OCI-LY1 (cell line): ENCODE measurements around the gene ZHX3.
A peak's percentile ranks its signal among the peaks of the same experiment; 100 is the strongest.

Experiments used
- H2AFZ ChIP-seq: fragments of 200-600 bp; sonication (generic), shearing (Covaris generic); 2 replicates; pipeline ENCODE4 v1.6.0; 2014; ENCODE audit warnings: antibody characterized with exemption, mild to moderate bottlenecking, low read length
- H3F3A ChIP-seq: fragments of 200-600 bp; sonication (generic), shearing (Covaris generic); 2 replicates; pipeline ENCODE4 v1.6.0; 2014; ENCODE audit warnings: mild to moderate bottlenecking, antibody characterized with exemption, low read length, moderate library complexity; ENCODE audit not compliant: insufficient read depth
- H3K27ac ChIP-seq: fragments of 200-600 bp; sonication (generic); 2 replicates; pipeline ENCODE4 v1.5.1; 2014; ENCODE audit warnings: low read length, mixed run types, mild to moderate bottlenecking, low read depth; ENCODE audit not compliant: poor library complexity, severe bottlenecking
- H3K27me3 ChIP-seq: fragments of 200-600 bp; sonication (generic); 2 replicates; pipeline ENCODE4 v1.6.0; 2014; ENCODE audit warnings: antibody characterized with exemption, mild to moderate bottlenecking, low read length, moderate library complexity; ENCODE audit not compliant: insufficient read depth
- H3K36me3 ChIP-seq: fragments of 200-600 bp; sonication (generic); 2 replicates; pipeline ENCODE4 v1.6.1; 2014; ENCODE audit warnings: mild to moderate bottlenecking, antibody characterized with exemption, low read length, moderate library complexity, mixed read lengths; ENCODE audit not compliant: insufficient read depth
- H3K4me1 ChIP-seq: fragments of 200-600 bp; sonication (generic); 2 replicates; pipeline ENCODE4 v1.5.1; 2014; ENCODE audit warnings: mild to moderate bottlenecking, low read length, moderate library complexity; ENCODE audit not compliant: insufficient read depth, severe bottlenecking
- H3K4me2 ChIP-seq: fragments of 200-600 bp; sonication (generic), shearing (Covaris generic); 2 replicates; pipeline ENCODE4 v1.6.1; 2014; ENCODE audit warnings: low read length
- H3K4me3 ChIP-seq: fragments of 200-600 bp; sonication (generic); 2 replicates; pipeline ENCODE4 v1.5.1; 2014; ENCODE audit warnings: low read length, low read depth, mild to moderate bottlenecking, mixed read lengths; ENCODE audit not compliant: poor library complexity, severe bottlenecking
- H3K79me2 ChIP-seq: fragments of 200-600 bp; shearing (Covaris generic); 2 replicates; pipeline ENCODE4 v1.6.1; 2016; ENCODE audit warnings: mixed run types, low read length, mixed read lengths; ENCODE audit not compliant: insufficient read depth
- H3K9ac ChIP-seq: fragments of 200-600 bp; sonication (generic), shearing (Covaris generic); 2 replicates; pipeline ENCODE4 v1.6.1; 2014; ENCODE audit warnings: mild to moderate bottlenecking, low read length, mixed read lengths
- H3K9me2 ChIP-seq: fragments of 200-600 bp; sonication (generic), shearing (Covaris generic); 2 replicates; pipeline ENCODE4 v1.6.1; 2014; ENCODE audit warnings: low read depth, mild to moderate bottlenecking, low read length, mixed read lengths
- H3K9me3 ChIP-seq: fragments of 200-600 bp; shearing (Covaris generic); 2 replicates; pipeline ENCODE4 v1.6.1; 2014; ENCODE audit warnings: low read length, mixed read lengths
- H4K20me1 ChIP-seq: fragments of 200-600 bp; sonication (generic), shearing (Covaris generic); 2 replicates; pipeline ENCODE4 v1.6.0; 2016; ENCODE audit warnings: mild to moderate bottlenecking, low read length; ENCODE audit not compliant: insufficient read depth
- EZH2 ChIP-seq: fragments of 200-600 bp; sonication (generic), shearing (Covaris generic); IDR thresholded peaks from 2 replicates; pipeline ENCODE4 v1.8.0; 2017; ENCODE audit warnings: borderline replicate concordance, mixed run types, mild to moderate bottlenecking, antibody characterized with exemption, low read length, moderate library complexity, mixed read lengths
- TF ChIP-seq, protein P1 (sequence below): fragments of 200-600 bp; sonication (generic), shearing (Covaris generic); IDR thresholded peaks from 2 replicates; pipeline ENCODE4 v1.5.1; 2017; ENCODE audit warnings: mild to moderate bottlenecking, antibody characterized with exemption, low read length, moderate library complexity, mixed read lengths

Gene ZHX3

DNA sequence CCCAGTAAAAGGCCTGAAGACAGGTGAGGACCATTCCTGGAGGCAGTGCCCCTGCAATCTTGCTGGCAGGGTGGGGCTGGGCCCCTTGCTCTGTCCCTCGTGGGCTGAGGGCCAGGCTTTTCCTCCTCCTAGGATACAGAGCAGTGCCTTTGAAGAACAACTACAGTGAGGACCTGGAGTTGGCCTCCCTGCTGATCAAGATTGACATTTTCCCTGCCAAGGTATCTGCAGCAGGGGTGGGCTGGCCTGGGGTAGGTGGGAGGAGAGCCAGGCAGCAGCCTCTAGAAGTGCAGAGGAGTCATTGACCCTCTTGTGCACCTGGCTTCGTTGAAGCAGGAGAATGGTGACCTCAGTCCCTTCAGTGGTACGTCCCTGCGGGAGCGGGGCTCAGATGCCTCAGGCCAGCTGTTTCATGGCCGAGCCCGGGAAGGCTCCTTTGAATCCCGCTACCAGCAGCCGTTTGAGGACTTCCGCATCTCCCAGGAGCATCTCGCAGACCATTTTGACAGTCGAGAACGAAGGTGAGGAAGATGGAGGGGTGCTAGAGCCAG lies 143.7 kb downstream of the ZHX3 start:
- H3K9ac ChIP-seq = no peak overlapping the region
- H4K20me1 ChIP-seq = no peaks in the 10 kb centered on the region
- H3K36me3 ChIP-seq = peaks cover 82% of the 10 kb centered on the region
- TF ChIP-seq EZH2 = no peak
- TF ChIP-seq, protein P1, sequence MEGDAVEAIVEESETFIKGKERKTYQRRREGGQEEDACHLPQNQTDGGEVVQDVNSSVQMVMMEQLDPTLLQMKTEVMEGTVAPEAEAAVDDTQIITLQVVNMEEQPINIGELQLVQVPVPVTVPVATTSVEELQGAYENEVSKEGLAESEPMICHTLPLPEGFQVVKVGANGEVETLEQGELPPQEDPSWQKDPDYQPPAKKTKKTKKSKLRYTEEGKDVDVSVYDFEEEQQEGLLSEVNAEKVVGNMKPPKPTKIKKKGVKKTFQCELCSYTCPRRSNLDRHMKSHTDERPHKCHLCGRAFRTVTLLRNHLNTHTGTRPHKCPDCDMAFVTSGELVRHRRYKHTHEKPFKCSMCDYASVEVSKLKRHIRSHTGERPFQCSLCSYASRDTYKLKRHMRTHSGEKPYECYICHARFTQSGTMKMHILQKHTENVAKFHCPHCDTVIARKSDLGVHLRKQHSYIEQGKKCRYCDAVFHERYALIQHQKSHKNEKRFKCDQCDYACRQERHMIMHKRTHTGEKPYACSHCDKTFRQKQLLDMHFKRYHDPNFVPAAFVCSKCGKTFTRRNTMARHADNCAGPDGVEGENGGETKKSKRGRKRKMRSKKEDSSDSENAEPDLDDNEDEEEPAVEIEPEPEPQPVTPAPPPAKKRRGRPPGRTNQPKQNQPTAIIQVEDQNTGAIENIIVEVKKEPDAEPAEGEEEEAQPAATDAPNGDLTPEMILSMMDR = no peak
- H2AFZ ChIP-seq = no peak overlapping the region
- no peaks in the 10 kb centered on the region for H3K9me2 ChIP-seq
- no peaks in the 10 kb centered on the region for H3K27me3 ChIP-seq
- H3K4me3 ChIP-seq = no peak overlapping the region
- H3K4me1 ChIP-seq = no peaks in the 10 kb centered on the region
- no peaks in the 10 kb centered on the region for H3F3A ChIP-seq
- no peak overlapping the region for H3K27ac ChIP-seq
- no peaks in the 10 kb centered on the region for H3K9me3 ChIP-seq
- no peak overlapping the region for H3K4me2 ChIP-seq
- H3K79me2 ChIP-seq = no peaks in the 10 kb centered on the region

DNA sequence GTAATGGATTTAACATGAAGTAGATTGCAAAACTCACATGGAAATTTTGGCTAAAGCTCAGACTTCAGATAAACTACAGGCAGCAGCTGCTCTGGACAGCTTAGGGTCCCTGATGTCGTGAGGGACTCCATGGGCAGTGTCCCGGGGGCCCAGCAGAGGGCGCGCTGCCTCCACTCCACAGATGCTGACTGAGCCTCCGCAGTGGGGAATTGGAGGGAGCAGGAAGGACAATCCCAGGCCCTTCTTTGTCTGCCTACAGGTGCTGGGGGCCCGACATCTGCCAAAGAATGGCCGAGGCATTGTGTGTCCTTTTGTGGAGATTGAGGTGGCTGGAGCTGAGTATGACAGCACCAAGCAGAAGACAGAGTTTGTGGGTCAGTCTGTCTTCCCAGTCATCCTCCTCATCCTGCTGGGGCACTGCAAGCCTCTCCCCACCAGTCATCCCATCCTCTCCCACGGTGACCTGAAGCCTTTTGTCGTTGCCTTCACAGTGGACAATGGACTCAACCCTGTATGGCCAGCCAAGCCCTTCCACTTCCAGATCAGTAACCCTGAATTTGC lies 144.3 kb downstream of the ZHX3 start:
- Histone ChIP-seq H3K36me3 (peaks cover 88% of the 10 kb centered on the region), H3K27ac (no peak overlapping the region), H3K4me3 (no peak overlapping the region), H3K4me2 (no peak overlapping the region), H3K4me1 (no peaks in the 10 kb centered on the region), H3F3A (no peaks in the 10 kb centered on the region), H4K20me1 (no peaks in the 10 kb centered on the region), H3K9me2 (no peaks in the 10 kb centered on the region), H3K79me2 (no peaks in the 10 kb centered on the region), H3K27me3 (no peaks in the 10 kb centered on the region), H3K9ac (no peak overlapping the region), H3K9me3 (no peaks in the 10 kb centered on the region), H2AFZ (no peak overlapping the region)
- TF ChIP-seq, protein P1 = peak; percentile 92
- TF ChIP-seq EZH2 = no peak

DNA sequence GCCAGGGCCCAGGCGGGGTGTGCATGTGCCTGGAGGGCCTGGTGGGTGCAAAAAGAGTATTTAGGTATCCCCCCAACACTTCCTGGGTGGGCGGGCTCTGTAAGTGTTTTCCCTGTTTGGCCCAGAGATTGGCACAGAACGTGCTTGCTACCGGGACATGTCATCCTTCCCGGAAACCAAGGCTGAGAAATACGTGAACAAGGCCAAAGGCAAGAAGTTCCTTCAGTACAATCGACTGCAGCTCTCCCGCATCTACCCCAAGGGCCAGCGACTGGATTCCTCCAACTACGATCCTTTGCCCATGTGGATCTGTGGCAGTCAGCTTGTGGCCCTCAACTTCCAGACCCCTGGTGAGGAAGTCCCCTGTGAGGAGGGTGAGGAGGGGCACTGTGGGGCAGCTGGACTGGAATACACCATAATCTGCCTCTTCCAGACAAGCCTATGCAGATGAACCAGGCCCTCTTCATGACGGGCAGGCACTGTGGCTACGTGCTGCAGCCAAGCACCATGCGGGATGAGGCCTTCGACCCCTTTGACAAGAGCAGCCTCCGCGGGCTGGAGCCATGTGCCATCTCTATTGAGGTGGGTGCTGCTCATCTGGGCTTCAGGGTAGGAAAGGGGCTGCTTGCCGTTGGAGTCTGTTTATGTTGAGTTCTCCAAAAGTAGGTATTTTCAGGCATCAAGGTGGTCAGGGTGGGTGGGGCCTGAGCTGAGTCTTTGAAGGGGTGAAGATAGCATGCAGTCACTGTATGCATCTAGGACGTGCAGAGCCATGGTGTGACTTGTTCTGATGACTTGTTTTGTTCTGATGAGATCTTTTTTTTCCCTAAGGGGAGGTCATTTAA lies 145.0 kb downstream of the ZHX3 start:
- Histone ChIP-seq H3F3A (no peaks in the 10 kb centered on the region), H3K4me1 (no peaks in the 10 kb centered on the region), H3K4me3 (no peak overlapping the region), H3K27ac (no peak overlapping the region), H3K27me3 (no peaks in the 10 kb centered on the region), H3K9me2 (no peaks in the 10 kb centered on the region), H3K9me3 (no peaks in the 10 kb centered on the region), H3K79me2 (no peaks in the 10 kb centered on the region), H3K4me2 (no peak overlapping the region), H2AFZ (no peak overlapping the region), H3K9ac (no peak overlapping the region), H4K20me1 (no peaks in the 10 kb centered on the region), H3K36me3 (peaks cover 90% of the 10 kb centered on the region)
- TF ChIP-seq EZH2 = no peak
- TF ChIP-seq, protein P1 = no peak
